GM11168 (cell line): Measurements from ENCODE around the gene ZDHHC16.
"Not testable (repeated sequence)": the region's sequence is repeated elsewhere in the genome, so short reads cannot be mapped to it uniquely, and the experiment has no call there.

Source experiments
- in situ Hi-C: fragments of 300-500 bp; cut with MboI; formaldehyde crosslinking; loops from one replicate; pipeline ENCODE4 v1.12.0; 2022; ENCODE audit warnings: low sequenced_read_pairs; ENCODE audit not compliant: unreplicated experiment

The ZDHHC16 gene

GRCh38 chr10:97468781-97469180 is 22.8 kb downstream of the ZDHHC16 start:
- in situ Hi-C loops = not testable (repeated sequence)

- in situ Hi-C loops = no loop called here
These were observed 28.9 kb downstream of the ZDHHC16 start for GRCh38 chr10:97474918-97475317.

GRCh38 chr10:97475936-97476594 is 30.1 kb downstream of the ZDHHC16 start:
- in situ Hi-C loops = no loop called here

- in situ Hi-C loops = not testable (repeated sequence)
These were observed 33.4 kb downstream of the ZDHHC16 start for GRCh38 chr10:97479410-97479809.

- in situ Hi-C loops = no loop called here
These were observed 34.0 kb downstream of the ZDHHC16 start for GRCh38 chr10:97479939-97480338.

GRCh38 chr10:97481071-97481470 is 35.1 kb downstream of the ZDHHC16 start:
- in situ Hi-C loops = no loop called here

GRCh38 chr10:97482381-97482780 is 36.4 kb downstream of the ZDHHC16 start:
- in situ Hi-C loops = no loop called here

GRCh38 chr10:97483506-97483905 is 37.5 kb downstream of the ZDHHC16 start:
- in situ Hi-C loops = no loop called here

- in situ Hi-C loops = no loop called here
These were observed 37.9 kb downstream of the ZDHHC16 start for GRCh38 chr10:97483921-97484320.

- in situ Hi-C loops = no loop called here
These were observed 39.8 kb downstream of the ZDHHC16 start for GRCh38 chr10:97485647-97486281.

- in situ Hi-C loops = no loop called here
These were observed 44.6 kb downstream of the ZDHHC16 start for GRCh38 chr10:97490592-97490991.

- in situ Hi-C loops = no loop called here
These were observed 48.2 kb downstream of the ZDHHC16 start for GRCh38 chr10:97494151-97494550.

GRCh38 chr10:97494863-97495506 is 49.0 kb downstream of the ZDHHC16 start:
- in situ Hi-C loops = no loop called here

GRCh38 chr10:97497572-97498075 is 51.6 kb downstream of the ZDHHC16 start:
- in situ Hi-C loops = no loop called here

GRCh38 chr10:97498076-97498840 is 52.3 kb downstream of the ZDHHC16 start, which contains the start of gene MMS19:
Gene MMS19, minus strand, starts transcription at chr10:97498422. Its CDS starts 38 bp downstream, at chr10:97498384.
- in situ Hi-C loops = no loop called here

GRCh38 chr10:97498841-97499560 is 53.0 kb downstream of the ZDHHC16 start, which contains the start of gene UBTD1:
Gene UBTD1, plus strand, starts transcription at chr10:97498924. Its CDS starts 280 bp downstream, at chr10:97499204.
- in situ Hi-C loops = no loop called here

GRCh38 chr10:97499561-97500296 is 53.8 kb downstream of the ZDHHC16 start:
- in situ Hi-C loops = no loop called here

GRCh38 chr10:97500297-97500575 is 54.3 kb downstream of the ZDHHC16 start:
- in situ Hi-C loops = no loop called here

- in situ Hi-C loops = no loop called here
These were observed 56.9 kb downstream of the ZDHHC16 start for GRCh38 chr10:97502916-97503315.
